HG02981 (cell line): ENCODE results near the gene LRRN2.
"Not testable (repeated sequence)": the region's sequence is repeated elsewhere in the genome, so short reads cannot be mapped to it uniquely, and the experiment has no call there.

Experiments
- ATAC-seq: cut with Tn5 transposase; IDR thresholded peaks from one replicate; pipeline ENCODE4 v1.9.1; 2021; ENCODE audit warnings: mild to moderate bottlenecking, moderate library complexity; ENCODE audit not compliant: unreplicated experiment

LRRN2 gene

DNA sequence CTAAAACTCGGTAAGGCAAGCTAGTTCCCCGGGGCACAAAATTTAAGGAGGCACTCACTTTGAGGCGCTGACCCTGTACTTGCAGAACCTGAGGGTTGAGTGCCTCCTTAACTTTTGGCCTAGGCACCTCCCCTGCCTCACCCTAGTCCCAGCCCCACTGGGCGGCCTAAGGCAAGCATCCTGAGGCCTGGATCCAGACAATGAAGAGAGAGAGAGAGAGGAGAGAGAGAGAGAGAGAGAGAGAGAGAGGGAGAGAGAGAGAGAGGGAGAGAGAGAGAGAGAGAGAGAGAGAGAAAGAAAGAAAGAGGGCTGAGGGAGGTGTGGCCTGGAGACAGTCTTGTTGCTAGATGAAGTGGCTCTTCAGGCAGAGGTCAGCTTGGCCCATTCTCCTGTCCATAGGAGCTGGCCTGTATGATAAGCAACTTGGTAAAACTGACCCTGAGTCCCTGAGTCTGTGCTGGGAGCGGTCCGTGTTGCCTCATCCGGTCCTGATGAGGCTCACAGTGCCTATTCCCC lies 7.4 kb upstream of the LRRN2 start:
- no peak for ATAC-seq

DNA sequence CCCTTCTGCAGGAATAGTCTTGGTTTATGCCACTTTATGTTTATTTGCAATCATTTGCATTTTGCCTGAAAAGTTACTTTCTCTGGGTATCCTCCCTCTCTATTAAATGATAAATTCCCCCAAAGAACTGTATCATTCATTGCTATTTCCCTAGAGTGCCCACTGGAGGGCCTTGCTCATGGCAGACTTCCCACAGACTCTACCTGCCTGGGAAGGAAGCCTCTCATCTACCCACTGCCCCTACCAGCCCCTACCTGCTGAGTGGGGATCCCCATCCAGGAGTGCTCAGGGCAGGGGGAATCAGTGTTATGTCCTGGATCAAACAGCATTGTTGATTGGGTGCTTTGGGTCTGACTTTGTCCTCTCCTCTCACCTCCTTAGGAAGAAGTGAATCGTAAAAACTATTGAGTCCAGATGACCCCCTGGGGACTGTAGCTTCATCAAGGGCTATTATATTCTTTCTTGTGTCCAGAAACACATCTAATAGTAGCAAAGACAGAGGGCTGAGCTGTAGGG lies 6.8 kb upstream of the LRRN2 start:
- no peak for ATAC-seq

- ATAC-seq = not testable (repeated sequence)
Observed at GRCh38 chr1:204691328-204691730, 5.8 kb upstream of the LRRN2 start.

GRCh38 chr1:204688776-204689175 lies 3.2 kb upstream of the LRRN2 start:
- no peak for ATAC-seq

- no peak for ATAC-seq
Observed at GRCh38 chr1:204688007-204688406, 2.5 kb upstream of the LRRN2 start.

- no peak for ATAC-seq
Observed at GRCh38 chr1:204684571-204685235, 835 bp downstream of the LRRN2 start.

GRCh38 chr1:204684206-204684570 lies 1.4 kb downstream of the LRRN2 start:
- no peak for ATAC-seq

DNA sequence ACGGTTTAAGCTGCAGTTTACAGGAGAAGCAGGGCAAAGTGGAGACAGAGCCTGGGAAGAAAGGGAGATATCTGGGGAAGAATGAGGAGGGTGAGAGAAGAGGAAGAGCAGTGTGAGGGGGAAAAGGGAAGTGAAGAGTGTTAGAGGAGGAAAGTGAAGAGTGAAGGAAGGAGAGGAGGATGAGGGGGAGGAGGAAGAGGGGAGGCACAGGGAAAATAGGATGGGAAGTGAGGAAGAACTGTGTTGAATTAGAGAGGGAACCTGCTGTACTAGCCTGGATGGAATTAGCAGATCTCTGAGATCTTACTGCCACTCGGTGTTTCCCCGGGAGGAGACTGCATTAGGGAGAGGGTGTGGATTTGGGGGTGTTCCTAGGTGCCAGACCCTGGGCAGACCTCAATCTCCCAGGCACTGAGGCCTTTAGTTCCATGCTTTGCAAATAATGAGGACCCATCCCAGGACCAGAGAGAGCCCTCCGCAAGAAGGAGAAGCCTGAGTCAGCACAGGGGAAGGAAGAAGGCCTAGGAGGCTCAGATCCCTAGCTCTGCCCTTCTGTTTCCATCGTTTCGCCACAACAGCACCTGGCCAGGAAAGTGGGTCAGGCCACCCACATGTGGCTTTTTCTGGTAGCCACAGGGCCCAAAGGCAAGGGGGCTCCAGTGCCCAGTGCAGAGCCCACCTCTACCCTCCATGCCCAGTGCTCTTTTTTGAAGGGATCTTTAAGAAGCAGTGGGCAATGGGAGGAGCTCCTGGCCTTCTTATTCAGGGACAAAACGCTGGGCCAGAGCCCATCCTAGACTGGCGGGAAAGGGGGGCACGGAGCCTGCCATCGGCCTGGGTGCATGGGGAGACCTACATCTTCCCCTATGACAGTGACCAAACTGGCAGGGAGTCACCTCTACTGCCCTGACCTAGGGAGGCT lies 2.0 kb downstream of the LRRN2 start:
- no peak for ATAC-seq

DNA sequence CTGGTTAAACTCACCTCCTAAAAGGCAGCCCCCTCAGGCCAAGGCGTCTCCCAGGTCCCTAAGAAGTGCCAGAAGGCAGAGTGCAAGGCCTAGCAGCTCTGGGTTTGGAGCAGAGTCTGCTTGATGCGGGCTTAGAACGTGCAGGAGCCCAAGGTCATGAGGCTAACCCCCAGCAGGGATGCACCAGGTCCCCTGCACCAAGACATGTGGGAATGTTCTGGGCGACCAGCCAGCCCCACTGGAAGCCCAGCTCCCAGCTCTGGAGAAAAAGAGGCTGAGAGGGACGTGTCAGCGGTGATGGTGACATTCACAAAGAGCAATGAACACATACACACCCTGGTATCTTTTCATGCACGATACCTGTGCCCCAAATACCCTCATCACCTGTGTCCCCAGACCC lies 5.1 kb downstream of the LRRN2 start:
- no peak for ATAC-seq

DNA sequence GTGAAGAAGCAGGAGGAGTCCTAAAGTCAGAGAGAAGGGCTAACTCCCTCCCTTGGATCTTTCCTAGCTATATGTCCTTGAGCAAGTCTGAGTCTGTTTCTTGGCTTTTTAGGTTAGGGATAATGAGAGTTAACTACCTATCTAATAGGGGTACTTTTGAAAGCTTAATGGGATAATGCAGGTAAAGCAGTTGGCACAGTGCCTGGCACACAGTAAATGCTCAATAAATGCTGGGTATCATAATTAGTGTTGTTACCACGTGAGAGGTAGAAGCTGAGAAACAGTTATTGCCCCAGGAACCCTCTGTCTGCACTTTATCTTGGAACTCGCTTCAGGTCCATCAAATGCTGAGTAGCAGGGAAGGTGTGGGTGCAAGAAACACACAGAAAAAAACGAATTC lies 5.5 kb downstream of the LRRN2 start:
- no peak for ATAC-seq

- ATAC-seq = no peak
Observed at GRCh38 chr1:204678721-204679475, 6.6 kb downstream of the LRRN2 start.

GRCh38 chr1:204677864-204678263 lies 7.7 kb downstream of the LRRN2 start:
- ATAC-seq = no peak

GRCh38 chr1:204676043-204676442 lies 9.5 kb downstream of the LRRN2 start:
- ATAC-seq = no peak

DNA sequence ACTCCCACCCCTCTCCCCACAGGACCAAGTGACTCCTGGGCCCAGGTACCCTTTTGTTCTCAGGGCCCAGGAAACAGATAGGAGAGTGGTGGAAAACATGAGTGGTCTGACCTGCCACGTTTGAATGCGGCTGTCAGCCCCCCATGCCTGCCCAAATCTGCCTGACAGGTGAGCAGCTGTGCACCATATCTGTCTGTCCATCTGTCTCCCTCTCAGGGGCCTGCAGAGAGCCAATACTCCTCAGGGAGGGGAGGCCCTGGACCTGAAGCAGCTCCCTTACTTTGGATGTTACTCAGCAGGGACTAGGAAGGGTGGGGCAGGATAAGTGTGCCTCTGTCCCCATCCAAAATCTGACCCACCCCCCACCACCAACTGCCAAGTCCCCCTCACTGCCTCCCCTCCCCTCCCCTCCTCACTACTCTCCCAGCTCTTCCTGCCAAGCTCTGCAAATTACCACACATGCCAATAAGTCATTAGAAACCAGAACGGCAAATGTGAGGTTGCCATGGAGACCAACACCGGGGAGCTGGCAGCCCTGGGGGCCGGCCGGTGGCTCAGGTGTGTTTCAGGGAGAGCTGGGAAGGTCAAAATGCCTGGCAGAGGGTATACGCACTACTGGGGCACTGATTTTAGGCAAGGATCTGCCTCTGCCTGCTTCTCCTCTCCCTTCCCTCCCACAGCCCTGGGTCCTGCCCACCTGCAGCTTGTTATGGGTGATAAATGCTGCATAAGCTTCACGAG lies 11.5 kb downstream of the LRRN2 start:
- ATAC-seq = no peak

DNA sequence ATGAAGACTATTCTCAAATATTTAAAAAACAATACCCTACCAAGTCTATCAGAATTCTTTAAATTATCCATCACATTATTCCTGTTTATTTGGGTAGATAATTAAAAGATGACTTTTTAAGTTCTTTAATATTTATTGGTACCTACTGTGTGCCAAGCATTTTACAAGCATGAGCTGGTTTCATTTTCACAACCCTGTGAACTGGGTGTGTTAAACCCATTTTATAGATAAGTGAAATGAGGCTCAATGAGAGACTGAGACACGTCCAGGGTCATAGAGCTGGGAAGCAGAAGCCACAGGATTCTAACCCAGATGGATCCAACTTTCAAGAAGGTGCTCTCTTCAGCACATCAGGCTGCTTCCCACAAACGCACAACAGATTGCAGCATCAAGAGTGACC lies 12.3 kb downstream of the LRRN2 start:
- ATAC-seq = no peak

DNA sequence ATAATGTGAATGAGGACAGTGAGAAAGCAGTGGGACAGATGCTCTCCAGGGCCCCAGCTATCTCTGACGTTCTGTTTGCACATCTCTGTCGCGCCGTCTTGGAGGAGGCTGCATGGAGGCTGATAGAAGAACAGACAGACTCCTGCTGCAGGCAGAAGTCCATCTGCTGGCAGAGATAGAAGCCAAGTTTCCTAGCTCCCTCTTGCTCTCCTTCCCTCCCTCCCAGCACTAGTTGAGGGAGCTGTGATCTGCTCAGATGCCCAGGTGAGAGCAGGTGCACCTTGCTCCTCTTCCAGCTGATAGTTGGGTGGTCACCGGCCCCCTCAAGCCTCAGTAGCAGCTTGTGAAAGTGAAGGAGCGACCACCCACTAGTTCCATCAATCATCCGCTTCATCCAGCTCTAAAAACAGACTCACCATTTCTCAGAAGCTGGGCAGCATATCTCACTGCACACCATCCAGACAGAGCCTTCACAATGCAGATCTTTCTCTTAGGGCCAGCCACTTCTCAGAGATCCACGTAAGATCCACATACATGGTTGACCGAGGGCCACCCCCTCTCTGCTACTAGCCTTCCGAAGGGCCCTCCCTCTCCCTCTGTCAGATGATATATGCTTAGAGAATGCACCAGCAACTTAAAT lies 12.9 kb downstream of the LRRN2 start:
- ATAC-seq = no peak

DNA sequence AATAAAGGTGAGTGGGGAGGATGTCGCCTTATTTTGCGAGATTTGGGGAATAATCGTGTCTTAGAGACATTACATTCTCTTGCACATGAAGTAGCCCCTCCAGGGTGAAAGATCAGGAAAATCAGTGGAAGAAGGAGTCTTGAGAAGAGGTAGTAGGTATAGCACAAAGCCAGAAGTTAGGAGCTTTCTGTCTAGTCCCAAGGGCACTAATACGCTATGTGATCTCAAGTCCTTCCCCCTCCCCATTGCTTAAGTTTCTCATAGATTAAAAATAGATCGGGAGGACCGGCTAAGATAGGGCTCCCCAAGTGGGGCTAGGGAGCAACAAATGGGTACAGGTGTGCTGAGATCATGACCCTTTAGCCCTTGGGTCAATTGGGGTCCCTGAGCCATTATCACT lies 13.5 kb downstream of the LRRN2 start:
- no peak for ATAC-seq

DNA sequence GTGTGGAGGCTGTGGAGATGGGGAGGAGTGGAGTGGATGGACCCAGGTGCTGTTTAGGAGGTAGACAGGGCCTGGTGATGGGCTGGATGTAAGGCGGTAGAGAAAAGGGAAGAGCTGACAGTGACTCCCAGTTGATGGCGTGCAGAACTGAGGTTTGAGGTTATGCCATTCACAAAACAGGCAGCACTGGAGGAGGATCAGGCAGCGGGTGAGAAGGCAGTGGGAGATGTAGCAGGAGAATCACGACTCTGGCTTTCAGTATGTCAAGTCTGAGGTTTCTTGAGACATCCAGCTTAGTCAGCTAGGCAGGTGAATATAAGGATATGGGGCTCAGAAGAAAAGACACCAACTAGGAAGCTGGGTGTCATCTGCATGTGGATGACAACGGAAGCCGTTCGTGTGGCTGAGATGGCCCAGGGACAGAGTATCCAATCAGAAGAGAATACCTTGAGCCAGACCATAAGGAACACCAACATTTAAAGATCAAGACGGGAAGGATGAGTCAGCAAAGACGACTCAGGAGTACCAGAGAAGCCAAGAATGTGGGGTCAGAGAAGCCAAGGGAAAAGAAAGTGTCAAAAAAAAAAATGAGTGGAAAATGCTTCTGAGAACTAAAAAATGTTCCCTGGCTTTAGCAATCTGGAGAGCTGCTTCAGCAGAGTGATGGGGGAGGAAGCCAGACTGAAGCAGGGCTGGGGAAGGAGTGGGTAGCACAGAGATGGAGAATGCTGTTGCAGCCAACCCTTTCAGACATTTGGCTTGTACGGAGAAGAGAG lies 15.2 kb downstream of the LRRN2 start:
- no peak for ATAC-seq

DNA sequence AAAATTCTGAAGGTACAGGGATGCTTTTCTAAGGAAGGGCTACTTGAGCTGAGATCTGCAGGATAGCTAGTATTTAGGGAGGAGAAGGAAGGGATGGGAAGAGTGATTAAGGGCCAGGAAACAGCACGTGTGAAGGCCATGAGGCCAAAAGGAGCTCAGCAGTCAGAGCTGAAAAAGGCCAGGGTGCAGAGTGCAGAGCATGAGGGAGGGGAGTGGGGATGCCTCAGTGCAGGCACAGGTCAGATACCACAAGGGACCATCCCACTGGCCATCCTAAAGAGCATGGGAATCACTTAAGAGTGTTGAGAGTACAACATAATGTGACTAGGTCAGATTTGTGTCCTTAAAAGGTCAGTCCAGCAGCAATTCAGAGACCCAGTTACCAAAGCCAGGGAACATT lies 16.0 kb downstream of the LRRN2 start:
- no peak for ATAC-seq

DNA sequence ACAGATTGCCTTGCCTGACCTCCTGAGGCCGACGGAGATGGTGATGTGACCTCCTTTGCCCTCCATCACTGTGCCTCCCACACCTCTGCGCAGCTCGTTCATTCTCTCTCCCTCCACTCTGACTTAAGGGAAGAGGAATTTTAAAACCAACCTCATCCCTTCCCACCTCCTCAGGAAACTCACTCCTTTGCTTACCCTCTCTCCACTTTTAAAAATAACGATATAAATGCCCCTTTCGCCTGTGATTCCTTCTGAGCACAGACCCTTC lies 21.2 kb downstream of the LRRN2 start:
- ATAC-seq = no peak
